ENCODE measurements around the gene HOXB6.

Gene HOXB6

GRCh38 chr17:48596000-48596734 is 8.6 kb downstream of the HOXB6 start (continued):
- TF ChIP-seq, protein P1, sequence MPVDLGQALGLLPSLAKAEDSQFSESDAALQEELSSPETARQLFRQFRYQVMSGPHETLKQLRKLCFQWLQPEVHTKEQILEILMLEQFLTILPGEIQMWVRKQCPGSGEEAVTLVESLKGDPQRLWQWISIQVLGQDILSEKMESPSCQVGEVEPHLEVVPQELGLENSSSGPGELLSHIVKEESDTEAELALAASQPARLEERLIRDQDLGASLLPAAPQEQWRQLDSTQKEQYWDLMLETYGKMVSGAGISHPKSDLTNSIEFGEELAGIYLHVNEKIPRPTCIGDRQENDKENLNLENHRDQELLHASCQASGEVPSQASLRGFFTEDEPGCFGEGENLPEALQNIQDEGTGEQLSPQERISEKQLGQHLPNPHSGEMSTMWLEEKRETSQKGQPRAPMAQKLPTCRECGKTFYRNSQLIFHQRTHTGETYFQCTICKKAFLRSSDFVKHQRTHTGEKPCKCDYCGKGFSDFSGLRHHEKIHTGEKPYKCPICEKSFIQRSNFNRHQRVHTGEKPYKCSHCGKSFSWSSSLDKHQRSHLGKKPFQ (tag by site-specific recombination; IDR thresholded peaks at IDR 0.05): peak; percentile 92
- TF ChIP-seq ZEB2 (tag by site-specific recombination; IDR thresholded peaks at IDR 0.05) (0 out of 2 replicates have a peak, but pooled peaks have one; percentile 3), KLF1 (tag by site-specific recombination; IDR thresholded peaks at IDR 0.05) (peak; percentile 13; the same call in 1 of the 2 replicates), IKZF3 (tag by site-specific recombination; IDR thresholded peaks at IDR 0.05) (peak; percentile 91; the same call in 1 of the 2 replicates), SALL2 (tag by site-specific recombination; IDR thresholded peaks at IDR 0.05; ENCODE audit: borderline replicate concordance) (no peak), ZNF433 (tag by site-specific recombination; IDR thresholded peaks at IDR 0.05; ENCODE audit: low read depth) (no peak), ZFHX2 (tag by site-specific recombination; conservative IDR thresholded peaks at IDR 0.05) (0 out of 2 replicates have a peak, but pooled peaks have one; percentile 11), ZNF513 (tag by site-specific recombination; IDR thresholded peaks at IDR 0.05) (0 out of 2 replicates have a peak, but pooled peaks have one; percentile 12), ZNF76 (tag by site-specific recombination; IDR thresholded peaks at IDR 0.05; ENCODE audit: borderline replicate concordance, low read depth) (peak; percentile 68; the same call in 1 of the 2 replicates), ZNF2 (tag by site-specific recombination; IDR thresholded peaks at IDR 0.05) (0 out of 2 replicates have a peak, but pooled peaks have one; percentile 65), HOXD13 (CRISPR knock-in tag; IDR thresholded peaks at IDR 0.05; ENCODE audit: borderline replicate concordance) (no peak), ZNF660 (tag by site-specific recombination; IDR thresholded peaks at IDR 0.05) (no peak), ZNF529 (tag by site-specific recombination; IDR thresholded peaks at IDR 0.05; ENCODE audit: insufficient replicate concordance) (no peak), TCF7L2 (IDR thresholded peaks at IDR 0.05; ENCODE audit: borderline replicate concordance, low read depth, low read length) (no peak), PRDM1 (tag by site-specific recombination; IDR thresholded peaks at IDR 0.05) (peak; percentile 90), ZNF302 (tag by site-specific recombination; IDR thresholded peaks at IDR 0.05; ENCODE audit: low read depth) (no peak), ZSCAN16 (tag by site-specific recombination; IDR thresholded peaks at IDR 0.05) (no peak), ZBTB1 (tag by site-specific recombination; IDR thresholded peaks at IDR 0.05) (no peak)
- TF ChIP-seq, protein P2, sequence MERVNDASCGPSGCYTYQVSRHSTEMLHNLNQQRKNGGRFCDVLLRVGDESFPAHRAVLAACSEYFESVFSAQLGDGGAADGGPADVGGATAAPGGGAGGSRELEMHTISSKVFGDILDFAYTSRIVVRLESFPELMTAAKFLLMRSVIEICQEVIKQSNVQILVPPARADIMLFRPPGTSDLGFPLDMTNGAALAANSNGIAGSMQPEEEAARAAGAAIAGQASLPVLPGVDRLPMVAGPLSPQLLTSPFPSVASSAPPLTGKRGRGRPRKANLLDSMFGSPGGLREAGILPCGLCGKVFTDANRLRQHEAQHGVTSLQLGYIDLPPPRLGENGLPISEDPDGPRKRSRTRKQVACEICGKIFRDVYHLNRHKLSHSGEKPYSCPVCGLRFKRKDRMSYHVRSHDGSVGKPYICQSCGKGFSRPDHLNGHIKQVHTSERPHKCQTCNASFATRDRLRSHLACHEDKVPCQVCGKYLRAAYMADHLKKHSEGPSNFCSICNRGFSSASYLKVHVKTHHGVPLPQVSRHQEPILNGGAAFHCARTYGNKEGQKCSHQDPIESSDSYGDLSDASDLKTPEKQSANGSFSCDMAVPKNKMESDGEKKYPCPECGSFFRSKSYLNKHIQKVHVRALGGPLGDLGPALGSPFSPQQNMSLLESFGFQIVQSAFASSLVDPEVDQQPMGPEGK (tag by site-specific recombination; IDR thresholded peaks at IDR 0.05): peak; percentile 47
- TF ChIP-seq, protein P3, sequence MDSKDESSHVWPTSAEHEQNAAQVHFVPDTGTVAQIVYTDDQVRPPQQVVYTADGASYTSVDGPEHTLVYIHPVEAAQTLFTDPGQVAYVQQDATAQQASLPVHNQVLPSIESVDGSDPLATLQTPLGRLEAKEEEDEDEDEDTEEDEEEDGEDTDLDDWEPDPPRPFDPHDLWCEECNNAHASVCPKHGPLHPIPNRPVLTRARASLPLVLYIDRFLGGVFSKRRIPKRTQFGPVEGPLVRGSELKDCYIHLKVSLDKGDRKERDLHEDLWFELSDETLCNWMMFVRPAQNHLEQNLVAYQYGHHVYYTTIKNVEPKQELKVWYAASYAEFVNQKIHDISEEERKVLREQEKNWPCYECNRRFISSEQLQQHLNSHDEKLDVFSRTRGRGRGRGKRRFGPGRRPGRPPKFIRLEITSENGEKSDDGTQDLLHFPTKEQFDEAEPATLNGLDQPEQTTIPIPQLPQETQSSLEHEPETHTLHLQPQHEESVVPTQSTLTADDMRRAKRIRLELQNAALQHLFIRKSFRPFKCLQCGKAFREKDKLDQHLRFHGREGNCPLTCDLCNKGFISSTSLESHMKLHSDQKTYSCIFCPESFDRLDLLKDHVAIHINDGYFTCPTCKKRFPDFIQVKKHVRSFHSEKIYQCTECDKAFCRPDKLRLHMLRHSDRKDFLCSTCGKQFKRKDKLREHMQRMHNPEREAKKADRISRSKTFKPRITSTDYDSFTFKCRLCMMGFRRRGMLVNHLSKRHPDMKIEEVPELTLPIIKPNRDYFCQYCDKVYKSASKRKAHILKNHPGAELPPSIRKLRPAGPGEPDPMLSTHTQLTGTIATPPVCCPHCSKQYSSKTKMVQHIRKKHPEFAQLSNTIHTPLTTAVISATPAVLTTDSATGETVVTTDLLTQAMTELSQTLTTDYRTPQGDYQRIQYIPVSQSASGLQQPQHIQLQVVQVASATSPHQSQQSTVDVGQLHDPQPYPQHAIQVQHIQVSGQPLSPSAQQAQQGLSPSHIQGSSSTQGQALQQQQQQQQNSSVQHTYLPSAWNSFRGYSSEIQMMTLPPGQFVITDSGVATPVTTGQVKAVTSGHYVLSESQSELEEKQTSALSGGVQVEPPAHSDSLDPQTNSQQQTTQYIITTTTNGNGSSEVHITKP (tag by site-specific recombination; IDR thresholded peaks at IDR 0.05): 0 out of 2 replicates have a peak, but pooled peaks have one; percentile 14
- TF ChIP-seq, protein P4, sequence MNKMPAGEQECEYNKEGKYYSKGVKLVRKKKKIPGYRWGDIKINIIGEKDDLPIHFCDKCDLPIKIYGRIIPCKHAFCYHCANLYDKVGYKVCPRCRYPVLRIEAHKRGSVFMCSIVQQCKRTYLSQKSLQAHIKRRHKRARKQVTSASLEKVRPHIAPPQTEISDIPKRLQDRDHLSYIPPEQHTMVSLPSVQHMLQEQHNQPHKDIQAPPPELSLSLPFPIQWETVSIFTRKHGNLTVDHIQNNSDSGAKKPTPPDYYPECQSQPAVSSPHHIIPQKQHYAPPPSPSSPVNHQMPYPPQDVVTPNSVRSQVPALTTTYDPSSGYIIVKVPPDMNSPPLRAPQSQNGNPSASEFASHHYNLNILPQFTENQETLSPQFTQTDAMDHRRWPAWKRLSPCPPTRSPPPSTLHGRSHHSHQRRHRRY (tag by site-specific recombination; IDR thresholded peaks at IDR 0.05): no peak
- TF ChIP-seq, protein P5, sequence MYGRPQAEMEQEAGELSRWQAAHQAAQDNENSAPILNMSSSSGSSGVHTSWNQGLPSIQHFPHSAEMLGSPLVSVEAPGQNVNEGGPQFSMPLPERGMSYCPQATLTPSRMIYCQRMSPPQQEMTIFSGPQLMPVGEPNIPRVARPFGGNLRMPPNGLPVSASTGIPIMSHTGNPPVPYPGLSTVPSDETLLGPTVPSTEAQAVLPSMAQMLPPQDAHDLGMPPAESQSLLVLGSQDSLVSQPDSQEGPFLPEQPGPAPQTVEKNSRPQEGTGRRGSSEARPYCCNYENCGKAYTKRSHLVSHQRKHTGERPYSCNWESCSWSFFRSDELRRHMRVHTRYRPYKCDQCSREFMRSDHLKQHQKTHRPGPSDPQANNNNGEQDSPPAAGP (tag by site-specific recombination; IDR thresholded peaks at IDR 0.05): peak; percentile 19
- TF ChIP-seq, protein P6, sequence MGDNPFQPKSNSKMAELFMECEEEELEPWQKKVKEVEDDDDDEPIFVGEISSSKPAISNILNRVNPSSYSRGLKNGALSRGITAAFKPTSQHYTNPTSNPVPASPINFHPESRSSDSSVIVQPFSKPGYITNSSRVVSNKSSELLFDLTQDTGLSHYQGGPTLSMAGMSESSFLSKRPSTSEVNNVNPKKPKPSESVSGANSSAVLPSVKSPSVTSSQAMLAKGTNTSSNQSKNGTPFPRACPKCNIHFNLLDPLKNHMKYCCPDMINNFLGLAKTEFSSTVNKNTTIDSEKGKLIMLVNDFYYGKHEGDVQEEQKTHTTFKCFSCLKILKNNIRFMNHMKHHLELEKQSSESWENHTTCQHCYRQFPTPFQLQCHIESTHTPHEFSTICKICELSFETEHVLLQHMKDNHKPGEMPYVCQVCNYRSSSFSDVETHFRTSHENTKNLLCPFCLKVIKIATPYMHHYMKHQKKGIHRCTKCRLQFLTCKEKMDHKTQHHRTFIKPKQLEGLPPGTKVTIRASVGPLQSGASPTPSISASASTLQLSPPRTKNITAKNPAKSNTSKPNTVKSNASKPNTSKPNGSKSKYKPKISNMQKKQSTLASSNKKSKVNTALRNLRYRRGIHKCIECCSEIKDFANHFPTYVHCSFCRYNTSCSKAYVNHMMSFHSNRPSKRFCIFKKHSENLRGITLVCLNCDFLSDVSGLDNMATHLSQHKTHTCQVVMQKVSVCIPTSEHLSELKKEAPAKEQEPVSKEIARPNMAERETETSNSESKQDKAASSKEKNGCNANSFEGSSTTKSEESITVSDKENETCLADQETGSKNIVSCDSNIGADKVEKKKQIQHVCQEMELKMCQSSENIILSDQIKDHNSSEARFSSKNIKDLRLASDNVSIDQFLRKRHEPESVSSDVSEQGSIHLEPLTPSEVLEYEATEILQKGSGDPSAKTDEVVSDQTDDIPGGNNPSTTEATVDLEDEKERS (tag by site-specific recombination; IDR thresholded peaks at IDR 0.05): no peak
